ENCODE measurements around the gene TYK2.

DNA sequence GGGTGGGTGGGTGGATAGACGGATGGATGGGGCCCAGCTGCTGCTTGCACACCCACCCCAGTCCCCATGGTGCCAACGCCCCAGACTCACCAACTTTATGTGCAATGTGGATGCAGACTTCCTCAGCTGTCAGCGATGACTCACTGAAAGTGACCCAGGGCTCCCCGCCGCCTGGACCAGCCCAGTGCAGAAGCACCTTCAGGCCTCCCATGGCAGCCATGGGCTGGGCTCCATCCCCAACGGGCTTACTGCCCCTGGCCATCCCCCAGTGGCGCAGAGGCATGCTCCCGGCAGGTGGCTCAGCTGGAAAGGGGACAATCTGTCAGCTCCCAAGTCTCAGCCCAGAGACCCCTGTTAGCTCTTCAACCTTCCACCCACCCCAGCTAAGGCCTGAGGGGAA lies 2.2 kb downstream of the TYK2 start:
- TF ChIP-seq, protein P1, sequence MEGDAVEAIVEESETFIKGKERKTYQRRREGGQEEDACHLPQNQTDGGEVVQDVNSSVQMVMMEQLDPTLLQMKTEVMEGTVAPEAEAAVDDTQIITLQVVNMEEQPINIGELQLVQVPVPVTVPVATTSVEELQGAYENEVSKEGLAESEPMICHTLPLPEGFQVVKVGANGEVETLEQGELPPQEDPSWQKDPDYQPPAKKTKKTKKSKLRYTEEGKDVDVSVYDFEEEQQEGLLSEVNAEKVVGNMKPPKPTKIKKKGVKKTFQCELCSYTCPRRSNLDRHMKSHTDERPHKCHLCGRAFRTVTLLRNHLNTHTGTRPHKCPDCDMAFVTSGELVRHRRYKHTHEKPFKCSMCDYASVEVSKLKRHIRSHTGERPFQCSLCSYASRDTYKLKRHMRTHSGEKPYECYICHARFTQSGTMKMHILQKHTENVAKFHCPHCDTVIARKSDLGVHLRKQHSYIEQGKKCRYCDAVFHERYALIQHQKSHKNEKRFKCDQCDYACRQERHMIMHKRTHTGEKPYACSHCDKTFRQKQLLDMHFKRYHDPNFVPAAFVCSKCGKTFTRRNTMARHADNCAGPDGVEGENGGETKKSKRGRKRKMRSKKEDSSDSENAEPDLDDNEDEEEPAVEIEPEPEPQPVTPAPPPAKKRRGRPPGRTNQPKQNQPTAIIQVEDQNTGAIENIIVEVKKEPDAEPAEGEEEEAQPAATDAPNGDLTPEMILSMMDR (conservative IDR thresholded peaks at IDR 0.05 in 1 of 2, IDR thresholded peaks at IDR 0.05 in 1 of 2; ENCODE audit: extremely low read depth in 1 of 2, insufficient read depth in 1 of 2, low read depth in 1 of 2, low read length in 2 of 2): no peak
- TF ChIP-seq EZH2 (IDR thresholded peaks at IDR 0.05; ENCODE audit: borderline replicate concordance, low read length): no peak
